Measurements from ENCODE around the gene NELL2. TPM values are rescaled to one million over a fixed set of nuclear protein-coding genes. Genes with fewer than 3 reads are reported as not detected.
A peak's percentile ranks its signal among the peaks of the same experiment; 100 is the strongest.

The NELL2 gene
- total and polyA plus RNA-seq, 9 of the 15 experiments (the other 6 are each of a cell fraction or from before 2014, with no cell fraction given), result 0.32 to 1.1 (median 0.53) TPM

DNA sequence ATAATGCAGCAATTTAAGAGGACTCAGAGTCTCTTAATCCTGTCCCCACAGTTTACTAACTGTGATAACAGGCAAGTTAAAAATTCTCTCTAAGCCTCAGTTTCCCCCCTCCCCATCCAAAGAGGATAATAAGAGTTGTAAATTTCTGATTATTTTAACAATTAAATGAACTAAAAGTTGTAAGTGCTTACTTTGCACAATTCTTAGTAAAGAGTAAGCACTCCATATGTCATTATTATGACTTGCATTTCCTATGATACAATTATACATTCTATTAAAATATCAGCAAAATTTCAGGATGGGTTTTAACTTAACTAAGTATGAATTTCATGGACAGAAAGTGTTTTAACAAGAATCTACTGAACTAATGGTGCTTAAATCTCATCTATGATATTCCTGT is 80.1 kb downstream of the NELL2 start:
- no peaks in the 10 kb centered on the region for H3K9me1 ChIP-seq (ENCODE audit: control insufficient read depth, insufficient read depth, low read length)
- H3K36me3 ChIP-seq (ENCODE audit: control insufficient read depth, insufficient read depth, low read length), result no peaks in the 10 kb centered on the region
- no peak for FAIRE-seq
- TF ChIP-seq POU5F1 (IDR thresholded peaks at IDR 0.05; ENCODE audit: borderline replicate concordance, low read depth, low read length, partially characterized antibody) (no peak), SMARCC2 (IDR thresholded peaks at IDR 0.05; ENCODE audit: low read depth) (no peak), CC2D1A (IDR thresholded peaks at IDR 0.05) (no peak), C11orf30 (IDR thresholded peaks at IDR 0.05; ENCODE audit: low read depth) (peak; percentile 19; the same call in 1 of the 2 replicates), ZNF316 (IDR thresholded peaks at IDR 0.05) (peak; percentile 54), BRCA1 (IDR thresholded peaks at IDR 0.05) (no peak), BRCA1 (CRISPR knock-in tag; IDR thresholded peaks at IDR 0.05) (no peak), ZNF785 (CRISPR knock-in tag; IDR thresholded peaks at IDR 0.05) (no peak), ZNF778 (CRISPR knock-in tag; IDR thresholded peaks at IDR 0.05) (no peak), ZNF644 (tag; IDR thresholded peaks at IDR 0.05; ENCODE audit: low read depth) (no peak), WHSC1 (IDR thresholded peaks at IDR 0.05; ENCODE audit: low read length) (no peak), ZNF551 (CRISPR knock-in tag; IDR thresholded peaks at IDR 0.05) (no peak), IRF2 (CRISPR knock-in tag; IDR thresholded peaks at IDR 0.05) (no peak), MAFG (tag; conservative IDR thresholded peaks at IDR 0.05) (0 out of 2 replicates have a peak, but pooled peaks have one; percentile 20), SIN3A (IDR thresholded peaks at IDR 0.05; ENCODE audit: borderline replicate concordance in 2 of 2, control insufficient read depth in 1 of 2, low read depth in 2 of 2, low read length in 2 of 2) (no peak), EP400 (IDR thresholded peaks at IDR 0.05) (no peak)
- TF ChIP-seq, protein P1, sequence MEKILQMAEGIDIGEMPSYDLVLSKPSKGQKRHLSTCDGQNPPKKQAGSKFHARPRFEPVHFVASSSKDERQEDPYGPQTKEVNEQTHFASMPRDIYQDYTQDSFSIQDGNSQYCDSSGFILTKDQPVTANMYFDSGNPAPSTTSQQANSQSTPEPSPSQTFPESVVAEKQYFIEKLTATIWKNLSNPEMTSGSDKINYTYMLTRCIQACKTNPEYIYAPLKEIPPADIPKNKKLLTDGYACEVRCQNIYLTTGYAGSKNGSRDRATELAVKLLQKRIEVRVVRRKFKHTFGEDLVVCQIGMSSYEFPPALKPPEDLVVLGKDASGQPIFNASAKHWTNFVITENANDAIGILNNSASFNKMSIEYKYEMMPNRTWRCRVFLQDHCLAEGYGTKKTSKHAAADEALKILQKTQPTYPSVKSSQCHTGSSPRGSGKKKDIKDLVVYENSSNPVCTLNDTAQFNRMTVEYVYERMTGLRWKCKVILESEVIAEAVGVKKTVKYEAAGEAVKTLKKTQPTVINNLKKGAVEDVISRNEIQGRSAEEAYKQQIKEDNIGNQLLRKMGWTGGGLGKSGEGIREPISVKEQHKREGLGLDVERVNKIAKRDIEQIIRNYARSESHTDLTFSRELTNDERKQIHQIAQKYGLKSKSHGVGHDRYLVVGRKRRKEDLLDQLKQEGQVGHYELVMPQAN (IDR thresholded peaks at IDR 0.05; ENCODE audit: borderline replicate concordance), result no peak
- H3K4me2 ChIP-seq (ENCODE audit: insufficient read depth, low read length), result no peak overlapping the region
- ChIA-PET CTCF (ENCODE audit: low intra/inter-chr PET ratio) (no interaction called here), POLR2A (no interaction called here)
- no peak for ATAC-seq
- no TSS peak for BruUV-seq (replicated peaks)
- no peaks in the 10 kb centered on the region for H3K4me1 ChIP-seq (replicated peaks in 1 of 2; ENCODE audit: control insufficient read depth in 2 of 2, insufficient read depth in 2 of 2, low read length in 2 of 2)
- in situ Hi-C loops (cut with MboI) (no loop called here), intact Hi-C loops (cut with micrococcal nuclease) (no loop called here)
- DNase-seq (ENCODE audit: extremely low read depth in 1 of 4, low spot score in 3 of 4), result no peak
- H3K9me3 ChIP-seq (replicated peaks; ENCODE audit: control insufficient read depth, insufficient read depth, low read depth, low read length), result no peaks in the 10 kb centered on the region
- H3K9ac ChIP-seq (ENCODE audit: insufficient read depth in 1 of 2, low read depth in 2 of 2, low read length in 2 of 2), result no peak overlapping the region
- no peak overlapping the region for H3K27ac ChIP-seq (ENCODE audit: extremely low read depth, low read depth, low read length)
- H4K20me1 ChIP-seq (replicated peaks; ENCODE audit: control insufficient read depth, insufficient read depth, low read length), result no peaks in the 10 kb centered on the region
- H3K27me3 ChIP-seq (ENCODE audit: control insufficient read depth in 2 of 2, insufficient read depth in 2 of 2, low read length in 2 of 2), result no peaks in the 10 kb centered on the region
- H3K4me3 ChIP-seq, result no peak overlapping the region
- no peaks in the 10 kb centered on the region for H3K79me2 ChIP-seq (ENCODE audit: control insufficient read depth, insufficient read depth, low read length)
- no peak overlapping the region for H2AFZ ChIP-seq (ENCODE audit: low read depth, low read length)

Measured in K562 (cell line).